Measurements from ENCODE around the gene PTPRA. TPM values are rescaled to one million over a fixed set of nuclear protein-coding genes. Genes with fewer than 3 reads are reported as not detected.

PTPRA gene
- total RNA-seq, 2 donors from 2014 or later, result 52.4 to 58.7 TPM

DNA sequence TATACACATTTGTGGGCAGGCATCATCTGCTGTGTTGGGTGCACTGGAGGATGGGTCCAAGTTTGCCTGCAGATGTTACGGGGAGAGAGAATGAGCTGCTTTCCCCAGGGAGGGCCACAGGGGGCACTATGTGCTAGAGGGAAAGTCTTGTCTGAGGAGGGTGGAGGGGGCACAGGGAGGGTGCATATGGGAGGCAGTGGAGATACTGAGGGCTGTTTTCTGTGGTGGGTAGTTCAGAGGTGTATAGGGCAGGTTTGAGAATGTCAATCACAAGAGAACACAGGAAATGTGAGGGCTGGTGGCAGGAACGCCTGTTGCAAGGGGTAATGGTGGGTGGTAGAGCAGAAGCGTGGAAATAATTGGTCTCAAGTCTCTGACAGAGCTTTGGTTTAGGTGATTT, 7.7 kb upstream of the PTPRA start:
- no peak overlapping the region for H3K27ac ChIP-seq (ENCODE audit: low read depth, low read length)
- WGBS, 2 experiments (ENCODE audit: insufficient coverage in 1 of 2, insufficient read length in 1 of 2), result 90 to 100% methylated on average over 2 to 3 of the region's 3 CpGs
- no peaks in the 10 kb centered on the region for H3K27me3 ChIP-seq (ENCODE audit: control insufficient read depth, insufficient read depth, low read length, poor library complexity, severe bottlenecking)
- H3K4me3 ChIP-seq (ENCODE audit: low read length), result no peak overlapping the region
- TF ChIP-seq, protein P1, sequence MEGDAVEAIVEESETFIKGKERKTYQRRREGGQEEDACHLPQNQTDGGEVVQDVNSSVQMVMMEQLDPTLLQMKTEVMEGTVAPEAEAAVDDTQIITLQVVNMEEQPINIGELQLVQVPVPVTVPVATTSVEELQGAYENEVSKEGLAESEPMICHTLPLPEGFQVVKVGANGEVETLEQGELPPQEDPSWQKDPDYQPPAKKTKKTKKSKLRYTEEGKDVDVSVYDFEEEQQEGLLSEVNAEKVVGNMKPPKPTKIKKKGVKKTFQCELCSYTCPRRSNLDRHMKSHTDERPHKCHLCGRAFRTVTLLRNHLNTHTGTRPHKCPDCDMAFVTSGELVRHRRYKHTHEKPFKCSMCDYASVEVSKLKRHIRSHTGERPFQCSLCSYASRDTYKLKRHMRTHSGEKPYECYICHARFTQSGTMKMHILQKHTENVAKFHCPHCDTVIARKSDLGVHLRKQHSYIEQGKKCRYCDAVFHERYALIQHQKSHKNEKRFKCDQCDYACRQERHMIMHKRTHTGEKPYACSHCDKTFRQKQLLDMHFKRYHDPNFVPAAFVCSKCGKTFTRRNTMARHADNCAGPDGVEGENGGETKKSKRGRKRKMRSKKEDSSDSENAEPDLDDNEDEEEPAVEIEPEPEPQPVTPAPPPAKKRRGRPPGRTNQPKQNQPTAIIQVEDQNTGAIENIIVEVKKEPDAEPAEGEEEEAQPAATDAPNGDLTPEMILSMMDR (conservative IDR thresholded peaks at IDR 0.05), result peak; percentile 56
- Mint-ChIP-seq H3K9me3 (no peaks in the 10 kb centered on the region), H3K27me3 (ENCODE audit: insufficient read depth) (peaks cover 4% of the 10 kb centered on the region), H3K4me1 (no peaks in the 10 kb centered on the region), H3K27ac (no peak overlapping the region), H3K4me3 (no peak overlapping the region), H3K36me3 (ENCODE audit: low read depth) (peaks cover 18% of the 10 kb centered on the region)
- H3K9ac ChIP-seq (ENCODE audit: extremely low read depth, low read length, poor library complexity, severe bottlenecking), result no peak overlapping the region
- no peaks in the 10 kb centered on the region for H3K9me3 ChIP-seq (ENCODE audit: control insufficient read depth, low read length)
- peak; percentile 69 for DNase-seq
- no peaks in the 10 kb centered on the region for H3K4me1 ChIP-seq (ENCODE audit: control insufficient read depth, insufficient read depth, low read length)
- H3K36me3 ChIP-seq (ENCODE audit: control insufficient read depth, insufficient read depth, low read length), result no peaks in the 10 kb centered on the region

DNA sequence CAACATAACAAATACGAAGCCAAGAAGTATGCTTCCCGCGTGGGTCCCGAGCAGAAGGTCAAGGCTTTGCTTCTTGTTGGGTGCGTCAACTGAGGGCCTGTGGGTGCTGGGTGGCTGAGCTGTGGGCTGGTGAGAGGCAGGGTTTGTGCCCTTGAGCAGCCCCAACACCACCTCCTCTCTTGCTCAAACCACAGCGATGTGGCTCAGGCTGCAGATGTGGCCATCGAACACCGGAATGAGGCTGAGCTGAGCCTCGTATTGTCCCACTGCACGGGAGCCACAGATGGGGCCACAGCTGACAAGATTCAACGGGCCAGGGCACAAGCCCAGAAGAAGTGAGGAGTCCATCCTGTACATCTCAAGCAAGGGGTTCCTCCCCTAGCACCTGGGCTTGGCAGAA, 7.0 kb upstream of the PTPRA start:
- no peak for DNase-seq
- no peaks in the 10 kb centered on the region for H3K36me3 ChIP-seq (ENCODE audit: control insufficient read depth, insufficient read depth, low read length)
- Mint-ChIP-seq H3K4me3 (no peak overlapping the region), H3K27ac (no peak overlapping the region), H3K36me3 (ENCODE audit: low read depth) (peaks cover 14% of the 10 kb centered on the region), H3K4me1 (no peaks in the 10 kb centered on the region), H3K9me3 (no peaks in the 10 kb centered on the region), H3K27me3 (ENCODE audit: insufficient read depth) (peaks cover 10% of the 10 kb centered on the region)
- TF ChIP-seq, protein P1 (conservative IDR thresholded peaks at IDR 0.05), result no peak
- WGBS, 2 experiments (ENCODE audit: insufficient coverage in 1 of 2, insufficient read length in 1 of 2), result 93 to 100% methylated on average over 6 to 11 of the region's 11 CpGs
- H3K4me1 ChIP-seq (ENCODE audit: control insufficient read depth, insufficient read depth, low read length), result no peaks in the 10 kb centered on the region
- peaks cover under 1% of the 10 kb centered on the region for H3K27me3 ChIP-seq (ENCODE audit: control insufficient read depth, insufficient read depth, low read length, poor library complexity, severe bottlenecking)
- H3K4me3 ChIP-seq (ENCODE audit: low read length), result no peak overlapping the region
- no peak overlapping the region for H3K27ac ChIP-seq (ENCODE audit: low read depth, low read length)
- no peaks in the 10 kb centered on the region for H3K9me3 ChIP-seq (ENCODE audit: control insufficient read depth, low read length)
- H3K9ac ChIP-seq (ENCODE audit: extremely low read depth, low read length, poor library complexity, severe bottlenecking), result no peak overlapping the region

DNA sequence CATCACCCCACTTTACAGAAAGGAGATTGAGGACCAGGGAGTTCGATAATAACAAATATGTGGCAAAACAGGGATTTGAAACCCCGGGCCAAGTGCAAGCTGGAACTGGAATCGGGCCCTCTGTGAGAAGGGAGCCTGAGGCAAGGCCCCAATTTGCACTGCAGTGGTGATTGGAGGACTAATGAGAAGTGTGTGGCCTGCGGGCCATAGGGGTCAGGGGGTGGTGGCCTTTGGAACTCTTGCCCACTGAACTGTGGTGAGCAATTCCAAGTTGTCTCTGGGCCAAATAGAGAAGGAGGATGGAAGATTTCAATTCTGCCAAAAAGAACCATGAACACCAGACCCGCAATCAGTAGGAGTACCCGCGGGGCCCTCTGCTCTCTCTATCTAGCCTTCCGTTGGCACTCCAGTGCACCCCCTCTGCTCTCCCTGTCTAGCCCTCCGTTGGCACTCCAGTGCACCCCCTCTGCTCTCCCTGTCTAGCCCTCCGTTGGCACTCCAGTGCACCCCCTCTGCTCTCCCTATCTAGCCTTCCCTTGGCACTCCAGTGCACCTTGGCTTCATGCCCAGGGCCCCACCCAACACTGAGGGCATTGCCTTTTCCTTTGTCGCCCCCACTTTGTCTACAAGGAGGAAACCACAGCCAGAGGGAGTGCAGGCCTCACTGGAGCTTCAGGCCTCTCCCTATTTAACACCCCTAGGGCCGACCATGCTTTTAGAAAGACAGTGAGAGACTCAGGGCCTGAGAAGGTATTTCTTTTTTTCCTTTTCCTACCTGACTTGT, 6.0 kb upstream of the PTPRA start:
- TF ChIP-seq, protein P1 (conservative IDR thresholded peaks at IDR 0.05), result no peak
- no peaks in the 10 kb centered on the region for H3K4me1 ChIP-seq (ENCODE audit: control insufficient read depth, insufficient read depth, low read length)
- H3K27me3 Mint-ChIP-seq (ENCODE audit: insufficient read depth), result peaks cover 17% of the 10 kb centered on the region
- H3K27ac Mint-ChIP-seq, result no peak overlapping the region
- 92 to 96% methylated on average over 7 to 12 of the region's 12 CpGs for WGBS, 2 experiments (ENCODE audit: insufficient coverage in 1 of 2, insufficient read length in 1 of 2)
- no peak overlapping the region for H3K27ac ChIP-seq (ENCODE audit: low read depth, low read length)
- H3K36me3 Mint-ChIP-seq (ENCODE audit: low read depth), result peaks cover 12% of the 10 kb centered on the region
- H3K9me3 Mint-ChIP-seq, result no peaks in the 10 kb centered on the region
- no peak overlapping the region for H3K4me3 Mint-ChIP-seq
- no peak overlapping the region for H3K9ac ChIP-seq (ENCODE audit: extremely low read depth, low read length, poor library complexity, severe bottlenecking)
- H3K4me1 Mint-ChIP-seq, result peaks cover 4% of the 10 kb centered on the region
- no peaks in the 10 kb centered on the region for H3K9me3 ChIP-seq (ENCODE audit: control insufficient read depth, low read length)
- no peak for DNase-seq
- peaks cover 11% of the 10 kb centered on the region for H3K27me3 ChIP-seq (ENCODE audit: control insufficient read depth, insufficient read depth, low read length, poor library complexity, severe bottlenecking)
- no peak overlapping the region for H3K4me3 ChIP-seq (ENCODE audit: low read length)
- H3K36me3 ChIP-seq (ENCODE audit: control insufficient read depth, insufficient read depth, low read length), result no peaks in the 10 kb centered on the region

Measured in endodermal cell (in vitro differentiated cells).